ENCODE results near the gene OTOR.

Gene OTOR, protein sequence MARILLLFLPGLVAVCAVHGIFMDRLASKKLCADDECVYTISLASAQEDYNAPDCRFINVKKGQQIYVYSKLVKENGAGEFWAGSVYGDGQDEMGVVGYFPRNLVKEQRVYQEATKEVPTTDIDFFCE

DNA sequence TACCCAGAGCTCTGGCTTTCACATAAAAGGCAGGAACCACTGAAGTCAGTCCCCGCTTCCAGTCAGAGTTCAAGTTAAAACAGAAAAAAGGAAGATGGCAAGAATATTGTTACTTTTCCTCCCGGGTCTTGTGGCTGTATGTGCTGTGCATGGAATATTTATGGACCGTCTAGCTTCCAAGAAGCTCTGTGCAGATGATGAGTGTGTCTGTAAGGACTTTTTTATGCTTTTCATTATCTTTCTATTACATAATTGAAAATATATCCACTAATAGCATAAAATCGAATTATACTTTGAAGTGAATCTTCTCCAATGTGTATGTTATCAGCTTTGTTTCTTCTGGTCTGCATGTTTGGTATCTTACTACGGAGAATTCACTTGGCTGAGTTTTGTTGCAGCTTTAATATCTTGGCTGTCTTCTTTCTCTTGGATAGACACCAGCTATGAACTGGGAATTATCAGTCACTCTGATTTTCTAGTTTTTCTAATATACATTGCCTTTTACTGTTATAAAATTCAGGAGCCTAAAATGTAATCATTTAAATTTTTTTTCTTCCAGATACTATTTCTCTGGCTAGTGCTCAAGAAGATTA is at the start of gene OTOR:
Gene OTOR, plus strand, starts transcription at position 51 of the 593 bp plus-strand sequence. Its CDS starts 44 bp downstream, at position 95.
- in situ Hi-C loops (cut with MboI; ENCODE audit: low sequenced_read_pairs) = no loop called here

- in situ Hi-C loops (cut with MboI; ENCODE audit: low sequenced_read_pairs) = no loop called here
Measured at GRCh38 chr20:16699293-16699692, 48.9 kb upstream of the OTOR start.

DNA sequence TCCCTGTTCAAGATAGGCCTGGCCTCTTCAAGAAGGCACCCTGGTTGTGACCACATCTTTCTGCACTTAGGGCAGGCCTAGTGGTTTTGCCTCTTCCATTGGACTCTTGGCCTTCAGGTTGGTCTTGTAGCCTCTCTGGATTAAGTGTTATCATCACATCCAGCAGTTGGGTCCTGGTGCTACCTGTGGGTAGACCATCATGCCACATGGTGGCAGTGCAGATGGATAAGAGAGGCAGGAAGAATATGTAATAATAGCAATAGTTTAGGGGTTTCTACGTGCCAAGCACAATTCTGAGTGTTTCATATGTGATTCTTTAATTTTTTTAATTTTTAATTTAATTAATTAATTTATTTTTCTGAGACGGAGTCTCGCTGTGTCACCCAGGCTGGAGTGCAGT is 46.9 kb upstream of the OTOR start:
- in situ Hi-C loops (cut with MboI; ENCODE audit: low sequenced_read_pairs) = no loop called here

DNA sequence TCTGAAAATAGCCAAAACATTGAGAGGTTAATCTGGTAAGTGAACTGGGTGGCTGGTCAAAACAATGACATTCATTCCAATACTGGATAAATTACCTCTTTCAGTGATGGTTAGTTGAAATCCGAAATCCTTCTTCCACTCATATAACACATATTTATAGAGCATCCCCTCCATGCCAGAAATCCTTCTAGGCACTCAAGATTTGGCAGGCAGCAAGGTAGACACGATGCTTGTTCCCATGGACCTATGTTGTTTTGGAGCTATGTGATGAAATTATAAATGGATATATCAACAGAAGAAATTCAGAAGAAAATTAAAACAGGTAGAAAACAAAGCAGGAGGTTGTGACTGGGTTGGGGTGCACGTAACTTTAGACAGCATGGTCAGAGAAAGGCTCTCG is 44.6 kb upstream of the OTOR start:
- in situ Hi-C loops (cut with MboI; ENCODE audit: low sequenced_read_pairs) = no loop called here

GRCh38 chr20:16707674-16708073 is 40.5 kb upstream of the OTOR start:
- in situ Hi-C loops (cut with MboI; ENCODE audit: low sequenced_read_pairs) = no loop called here

DNA sequence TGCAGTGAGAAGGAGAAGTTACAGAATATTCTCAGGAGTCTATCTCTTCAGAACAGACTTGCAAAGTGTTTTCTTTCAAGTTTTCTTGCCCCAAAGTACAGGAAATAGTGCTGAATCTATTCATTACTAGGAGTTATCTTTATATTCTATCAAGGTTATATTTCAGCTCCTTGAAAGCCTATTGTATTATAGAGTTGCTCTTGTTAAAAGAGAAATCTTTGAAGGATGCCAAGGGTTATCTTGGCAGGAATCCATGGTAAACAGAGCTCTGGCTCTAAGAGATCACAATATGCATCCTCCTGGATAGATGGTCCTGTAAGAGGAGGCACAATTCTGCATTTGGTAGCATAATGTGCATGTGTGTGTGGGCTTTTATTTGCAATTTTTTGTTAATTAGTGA is 39.6 kb upstream of the OTOR start:
- in situ Hi-C loops (cut with MboI; ENCODE audit: low sequenced_read_pairs) = no loop called here

GRCh38 chr20:16709017-16709416 is 39.1 kb upstream of the OTOR start:
- in situ Hi-C loops (cut with MboI; ENCODE audit: low sequenced_read_pairs) = no loop called here

- in situ Hi-C loops (cut with MboI; ENCODE audit: low sequenced_read_pairs) = no loop called here
Measured at GRCh38 chr20:16710781-16711180, 37.4 kb upstream of the OTOR start.

DNA sequence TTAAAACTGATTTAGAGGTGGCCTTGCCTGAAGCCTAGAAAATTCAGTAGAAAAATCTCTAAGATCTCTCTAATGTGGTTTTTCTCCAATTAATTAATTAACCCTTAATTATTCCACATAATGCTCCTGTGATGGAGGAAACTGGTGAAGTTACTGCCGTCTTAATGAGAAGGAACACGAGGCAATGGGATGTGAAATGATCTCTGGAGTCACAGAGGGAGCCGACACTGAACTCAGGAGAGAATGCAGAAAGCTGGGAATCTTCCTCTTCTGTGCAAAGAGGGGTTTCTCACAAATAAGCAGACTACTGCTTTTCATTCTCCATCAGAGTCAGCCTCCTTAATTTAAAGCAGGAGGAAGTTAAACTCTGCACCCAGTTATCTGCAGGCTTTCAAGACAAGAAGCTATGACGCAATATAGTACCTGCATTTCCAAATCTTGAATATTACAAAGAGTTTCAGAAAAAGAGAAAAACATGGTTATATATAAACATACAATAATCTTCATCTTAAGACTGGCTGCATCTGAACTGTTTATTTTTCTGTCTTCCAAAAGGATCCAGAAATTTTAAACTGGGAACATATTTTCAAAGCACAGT is 36.4 kb upstream of the OTOR start:
- in situ Hi-C loops (cut with MboI; ENCODE audit: low sequenced_read_pairs) = no loop called here

GRCh38 chr20:16712511-16712947 is 35.6 kb upstream of the OTOR start:
- in situ Hi-C loops (cut with MboI; ENCODE audit: low sequenced_read_pairs) = no loop called here

- in situ Hi-C loops (cut with MboI; ENCODE audit: low sequenced_read_pairs) = no loop called here
Measured at GRCh38 chr20:16713066-16713465, 35.1 kb upstream of the OTOR start.

- in situ Hi-C loops (cut with MboI; ENCODE audit: low sequenced_read_pairs) = no loop called here
Measured at GRCh38 chr20:16714242-16714641, 33.9 kb upstream of the OTOR start.

DNA sequence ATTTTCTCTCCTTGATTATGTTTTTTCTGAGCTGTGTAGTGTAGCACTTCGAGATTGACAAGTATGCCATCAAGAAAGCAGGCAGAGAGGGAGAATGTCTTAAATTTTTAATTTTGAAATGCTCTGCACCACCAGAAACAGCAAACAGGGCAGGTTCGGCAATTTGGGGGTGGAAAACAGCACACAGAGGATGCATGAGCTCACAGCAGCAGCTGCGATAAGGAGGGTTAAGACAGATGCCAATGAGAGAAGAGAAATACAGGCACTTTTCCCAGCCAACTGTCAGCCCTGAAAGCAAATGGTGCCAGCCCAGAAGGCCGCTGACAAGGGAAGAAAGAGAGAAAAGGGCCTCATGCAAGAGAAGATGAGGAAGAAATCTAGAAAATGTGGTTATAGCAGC is 33.4 kb upstream of the OTOR start:
- in situ Hi-C loops (cut with MboI; ENCODE audit: low sequenced_read_pairs) = no loop called here

DNA sequence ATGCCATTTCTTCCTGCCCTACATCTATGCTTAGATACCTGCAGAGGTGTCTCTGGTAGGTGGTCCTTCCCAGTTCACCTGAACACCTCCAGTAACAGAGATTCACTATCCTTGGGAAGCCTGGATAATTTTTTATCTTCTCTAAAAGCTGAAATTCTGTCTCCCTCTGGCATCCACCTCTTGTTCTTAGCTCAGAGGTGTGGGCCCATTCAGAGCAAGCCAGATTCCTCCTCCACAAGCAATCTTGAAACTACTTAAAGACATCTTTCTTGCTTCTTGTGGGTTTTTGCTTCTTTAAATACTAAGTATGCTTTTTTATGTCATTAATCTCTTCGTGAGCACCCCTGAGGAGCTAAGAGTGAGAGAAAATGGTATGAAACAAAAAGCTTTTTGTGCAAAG is 28.7 kb upstream of the OTOR start:
- in situ Hi-C loops (cut with MboI; ENCODE audit: low sequenced_read_pairs) = no loop called here

DNA sequence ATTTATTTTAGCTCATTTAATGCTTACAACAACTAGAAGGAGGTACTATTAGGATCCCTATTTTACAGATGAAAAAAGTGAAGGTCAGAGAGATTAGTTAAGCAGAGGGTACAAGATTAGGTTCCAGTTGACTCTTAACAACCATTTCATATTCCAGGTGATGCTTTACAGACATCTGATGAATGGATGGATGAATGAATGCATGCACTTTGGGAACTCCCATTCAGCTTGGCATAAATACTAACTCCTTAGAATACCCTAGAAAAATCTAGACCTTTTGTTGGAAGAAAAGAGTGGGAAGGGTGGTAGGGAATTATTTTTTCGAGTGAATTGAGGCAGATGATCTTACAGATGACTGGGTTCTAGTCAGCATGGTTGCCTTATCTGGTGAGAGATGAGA is 19.1 kb upstream of the OTOR start:
- in situ Hi-C loops (cut with MboI; ENCODE audit: low sequenced_read_pairs) = no loop called here

- in situ Hi-C loops (cut with MboI; ENCODE audit: low sequenced_read_pairs) = no loop called here
Measured at GRCh38 chr20:16729565-16730460, 18.3 kb upstream of the OTOR start, which contains the start of gene SNRPB2. Gene SNRPB2, plus strand, starts transcription at chr20:16730026. Its CDS starts 1,677 bp downstream, at chr20:16731703.

DNA sequence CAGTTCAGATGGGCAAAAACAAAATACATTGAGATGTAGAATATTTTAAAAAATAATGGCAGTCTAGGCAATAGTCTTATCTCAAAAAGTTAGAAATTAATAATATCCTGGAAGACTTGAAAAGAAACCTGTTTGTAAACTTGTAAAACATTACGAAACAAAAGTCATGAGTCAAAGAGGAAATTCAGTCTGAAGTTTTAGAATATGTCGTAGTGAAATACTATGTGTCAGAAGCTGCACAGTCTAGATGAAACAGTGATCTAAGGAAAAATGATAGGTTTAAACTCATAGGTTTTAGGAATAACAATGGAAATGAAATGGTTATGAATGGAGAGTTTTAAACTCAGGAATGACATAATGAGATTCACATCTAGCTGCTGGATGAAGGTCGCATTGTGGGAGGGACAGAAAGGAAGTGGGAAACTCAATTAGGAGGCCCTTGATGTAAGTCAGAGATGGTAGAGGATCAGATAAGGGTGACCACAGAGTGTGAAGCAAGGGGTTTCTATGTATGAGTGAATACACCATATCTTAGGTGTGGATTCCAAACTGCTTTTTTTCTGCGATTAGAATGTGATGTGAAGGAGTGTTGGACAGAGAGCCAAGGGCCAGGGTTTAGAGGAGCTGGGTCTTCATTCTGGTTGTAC is 15.5 kb upstream of the OTOR start:
- in situ Hi-C loops (cut with MboI; ENCODE audit: low sequenced_read_pairs) = no loop called here

- in situ Hi-C loops (cut with MboI; ENCODE audit: low sequenced_read_pairs) = no loop called here
Measured at GRCh38 chr20:16740365-16741072, 7.6 kb upstream of the OTOR start.

DNA sequence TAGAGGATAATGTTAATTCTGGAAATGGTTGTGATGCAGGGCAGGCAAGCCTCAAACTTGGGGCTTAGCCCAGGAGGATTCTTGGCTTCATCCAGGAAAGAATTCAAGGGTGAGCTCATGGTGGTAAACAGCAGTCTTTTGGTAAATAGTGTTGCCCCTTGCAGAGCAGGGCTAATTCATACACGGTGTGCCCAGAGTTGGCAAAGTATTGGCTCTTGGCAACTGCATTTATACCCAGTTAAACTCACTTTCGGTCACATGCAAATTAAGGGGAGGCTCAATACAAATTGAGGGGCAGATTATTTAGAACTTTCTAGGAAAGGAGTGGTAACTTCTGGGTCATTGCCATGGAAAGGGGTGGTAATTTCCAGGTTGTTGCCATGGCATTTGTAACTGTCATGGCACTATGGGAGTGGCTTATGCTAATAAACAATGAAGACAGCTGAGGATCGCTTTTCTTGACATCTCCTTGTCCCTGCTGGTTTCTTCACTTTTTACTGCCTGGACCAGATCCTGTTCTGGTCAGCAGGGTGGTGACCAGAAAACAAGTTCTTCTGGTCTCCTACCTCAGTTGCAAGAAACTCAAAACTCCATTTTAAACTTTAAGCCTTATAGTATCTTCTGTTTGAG is 3.9 kb upstream of the OTOR start:
- in situ Hi-C loops (cut with MboI; ENCODE audit: low sequenced_read_pairs) = no loop called here

- in situ Hi-C loops (cut with MboI; ENCODE audit: low sequenced_read_pairs) = no loop called here
Measured at GRCh38 chr20:16745204-16745603, 3.0 kb upstream of the OTOR start.

Measured in hTERT RPE-1 (cell line).